Keratinocyte (primary cell): Measurements from ENCODE around the gene GSX1. TPM values are rescaled to one million over a fixed set of nuclear protein-coding genes. Genes with fewer than 3 reads are reported as not detected.
A peak's percentile ranks its signal among the peaks of the same experiment; 100 is the strongest.

Source experiments
- DNase-seq: peaks from one replicate; pipeline ENCODE4 v3.0.0-alpha.2; 2011; ENCODE audit warnings: low read depth, missing footprints, low spot score
- FAIRE-seq: peaks from 2 replicates; lab custom pipeline; 2011; peaks lifted over from hg19 to GRCh38; lab: Jason Lieb, UNC
- H2AFZ ChIP-seq: 2 replicates; pipeline ENCODE4 v1.6.0; 2012; ENCODE audit warnings: low read length, control low read depth, inconsistent platforms; ENCODE audit not compliant: control insufficient read depth
- H3K27ac ChIP-seq: 2 replicates; pipeline ENCODE4 v1.5.1; 2011; ENCODE audit warnings: low read length; ENCODE audit not compliant: control insufficient read depth, insufficient read depth
- H3K27me3 ChIP-seq: 3 replicates; pipeline ENCODE4 v1.6.0; 2011; ENCODE audit warnings: low read length; ENCODE audit not compliant: control insufficient read depth, insufficient read depth; ENCODE audit errors: extremely low read depth
- H3K36me3 ChIP-seq, 2 experiments: 2 replicates in 1 of 2; 3 replicates in 1 of 2; pipeline ENCODE4 v1.5.1; 2011; ENCODE audit warnings: low read length in 2 of 2, mild to moderate bottlenecking in 1 of 2; ENCODE audit not compliant: control insufficient read depth in 2 of 2, insufficient read depth in 2 of 2; ENCODE audit errors: extremely low read depth in 1 of 2
- H3K4me1 ChIP-seq: 3 replicates; pipeline ENCODE4 v1.5.1; 2011; ENCODE audit warnings: low read length; ENCODE audit not compliant: control insufficient read depth, insufficient read depth; ENCODE audit errors: extremely low read depth
- H3K4me2 ChIP-seq: 3 replicates; pipeline ENCODE4 v1.6.0; 2011; ENCODE audit warnings: low read depth, low read length; ENCODE audit not compliant: control insufficient read depth, insufficient read depth; ENCODE audit errors: extremely low read depth
- H3K4me3 ChIP-seq, 3 experiments: fragments of 200-600 bp in 1 of 3; sonication (generic) in 1 of 3; 2 replicates in 2 of 3; 3 replicates in 1 of 3; pipeline ENCODE4 v1.5.1; 2011 to 2016; ENCODE audit warnings: low read length in 3 of 3, mild to moderate bottlenecking in 3 of 3, control low read depth in 2 of 3, inconsistent platforms in 1 of 3, low read depth in 1 of 3, mixed read lengths in 1 of 3, mixed run types in 1 of 3, moderate library complexity in 1 of 3; ENCODE audit not compliant: control insufficient read depth in 2 of 3, insufficient read depth in 2 of 3; ENCODE audit errors: extremely low read depth in 1 of 3
- H3K79me2 ChIP-seq: 2 replicates; pipeline ENCODE4 v1.6.0; 2012; ENCODE audit warnings: low read length; ENCODE audit not compliant: control insufficient read depth, insufficient read depth
- H3K9ac ChIP-seq: 3 replicates; pipeline ENCODE4 v1.6.0; 2011; ENCODE audit warnings: low read length; ENCODE audit not compliant: control insufficient read depth, insufficient read depth; ENCODE audit errors: extremely low read depth
- H3K9me1 ChIP-seq: 3 replicates; pipeline ENCODE4 v1.6.0; 2011; ENCODE audit warnings: low read length; ENCODE audit not compliant: control insufficient read depth, insufficient read depth; ENCODE audit errors: extremely low read depth
- H3K9me3 ChIP-seq: 2 replicates; pipeline ENCODE4 v1.5.1; 2012; ENCODE audit warnings: low read depth, low read length; ENCODE audit not compliant: control insufficient read depth
- H4K20me1 ChIP-seq: 3 replicates; pipeline ENCODE4 v1.6.0; 2011; ENCODE audit warnings: low read length; ENCODE audit not compliant: control insufficient read depth, insufficient read depth; ENCODE audit errors: extremely low read depth
- CTCF ChIP-seq, 3 experiments: IDR thresholded peaks in 1 of 3; conservative IDR thresholded peaks in 1 of 3; optimal IDR thresholded peaks in 1 of 3; 2 replicates in 2 of 3; 3 replicates in 1 of 3; pipeline versions ENCODE3 to v1.5.1; 2011; ENCODE audit warnings: low read length in 3 of 3, mild to moderate bottlenecking in 3 of 3, moderate library complexity in 2 of 3, control low read depth in 1 of 3, inconsistent platforms in 1 of 3; ENCODE audit not compliant: insufficient read depth in 2 of 3; ENCODE audit errors: extremely low read depth in 1 of 3
- EZH2 ChIP-seq: IDR thresholded peaks from one replicate; pipeline ENCODE4 v1.6.1; 2012; ENCODE audit warnings: inconsistent platforms, mild to moderate bottlenecking, low read length, moderate library complexity
- dilution Hi-C: fragments of 300-500 bp; cut with MboI; formaldehyde crosslinking; loops from one replicate; pipeline ENCODE4 v1.7.0; 2020; ENCODE audit warnings: low sequenced_read_pairs; ENCODE audit not compliant: extremely low pct_ligation_motif_present
- polyA plus RNA-seq, 5 experiments: library from polyadenylated mRNA; depleted of rRNA in 3 of 5; stranded (reverse) in 3 of 5; stranded (forward) in 1 of 5; unstranded in 1 of 5; fragments of >200 nt; gene quantifications; 1 replicate in 1 of 5; 2 replicates in 3 of 5; 3 replicates in 1 of 5; pipeline versions ENCODE4 v1.2.1 to v1.2.3, GENCODE V29; 2011 to 2012; ENCODE audit warnings: missing spikeins in 2 of 5, low read depth in 1 of 5, low replicate concordance in 1 of 5

GSX1 gene
- polyA plus RNA-seq, 1 donor (not counting 4 experiments of a cell fraction or from before 2014, with no cell fraction given): not detected

- DNase-seq: no peak
- H2AFZ ChIP-seq: peak overlapping the region; percentile 8
- FAIRE-seq: no peak
- peak overlapping the region; percentile 35 for H3K4me2 ChIP-seq
- H3K36me3 ChIP-seq: no peaks in the 10 kb centered on the region
- H3K27ac ChIP-seq: no peak overlapping the region
- H3K4me1 ChIP-seq: no peaks in the 10 kb centered on the region
- dilution Hi-C loops: loop anchor here (25.0 kb wide), 1 partner anchor 132 kb away; the partner anchor contains the start of gene CDX2
- no peaks in the 10 kb centered on the region for H3K9me1 ChIP-seq
- H3K27me3 ChIP-seq: peaks cover 11% of the 10 kb centered on the region
- no peak overlapping the region for H3K9ac ChIP-seq
- H4K20me1 ChIP-seq: no peaks in the 10 kb centered on the region
- no peaks in the 10 kb centered on the region for H3K9me3 ChIP-seq
- no peaks in the 10 kb centered on the region for H3K79me2 ChIP-seq
- TF ChIP-seq EZH2 (no peak), CTCF (optimal IDR thresholded peaks at IDR 0.05 in 1 of 3, IDR thresholded peaks at IDR 0.05 in 1 of 3, conservative IDR thresholded peaks at IDR 0.05 in 1 of 3; ENCODE audit: extremely low read depth in 1 of 3, insufficient read depth in 2 of 3, low read length in 3 of 3) (peak; percentile 66 to 98 (median 81))
- no peak overlapping the region for H3K4me3 ChIP-seq
Observed at GRCh38 chr13:27830010-27830409, 37.7 kb downstream of the GSX1 start.

GRCh38 chr13:27833206-27833605 is 40.9 kb downstream of the GSX1 start:
- dilution Hi-C loops: loop anchor here (25.0 kb wide), 1 partner anchor 129 kb away; the partner anchor contains the start of gene CDX2
- Histone ChIP-seq H3K36me3 (no peaks in the 10 kb centered on the region), H3K9ac (no peak overlapping the region), H3K9me1 (no peaks in the 10 kb centered on the region), H4K20me1 (no peaks in the 10 kb centered on the region), H3K4me1 (no peaks in the 10 kb centered on the region), H3K27ac (no peak overlapping the region), H3K4me2 (no peak overlapping the region), H3K4me3 (no peak overlapping the region), H2AFZ (no peak overlapping the region), H3K79me2 (no peaks in the 10 kb centered on the region), H3K9me3 (no peaks in the 10 kb centered on the region), H3K27me3 (peaks cover 5% of the 10 kb centered on the region)
- TF ChIP-seq EZH2 (no peak), CTCF (optimal IDR thresholded peaks at IDR 0.05 in 1 of 3, IDR thresholded peaks at IDR 0.05 in 1 of 3, conservative IDR thresholded peaks at IDR 0.05 in 1 of 3; ENCODE audit: extremely low read depth in 1 of 3, insufficient read depth in 2 of 3, low read length in 3 of 3) (no peak)
- FAIRE-seq: no peak
- DNase-seq: no peak
